ENCODE results near the gene RTL3. TPM values are rescaled to one million over a fixed set of nuclear protein-coding genes. Genes with fewer than 3 reads are reported as not detected.
A peak's percentile ranks its signal among the peaks of the same experiment; 100 is the strongest.

The RTL3 gene, protein sequence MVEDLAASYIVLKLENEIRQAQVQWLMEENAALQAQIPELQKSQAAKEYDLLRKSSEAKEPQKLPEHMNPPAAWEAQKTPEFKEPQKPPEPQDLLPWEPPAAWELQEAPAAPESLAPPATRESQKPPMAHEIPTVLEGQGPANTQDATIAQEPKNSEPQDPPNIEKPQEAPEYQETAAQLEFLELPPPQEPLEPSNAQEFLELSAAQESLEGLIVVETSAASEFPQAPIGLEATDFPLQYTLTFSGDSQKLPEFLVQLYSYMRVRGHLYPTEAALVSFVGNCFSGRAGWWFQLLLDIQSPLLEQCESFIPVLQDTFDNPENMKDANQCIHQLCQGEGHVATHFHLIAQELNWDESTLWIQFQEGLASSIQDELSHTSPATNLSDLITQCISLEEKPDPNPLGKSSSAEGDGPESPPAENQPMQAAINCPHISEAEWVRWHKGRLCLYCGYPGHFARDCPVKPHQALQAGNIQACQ
- not detected for total RNA-seq

DNA sequence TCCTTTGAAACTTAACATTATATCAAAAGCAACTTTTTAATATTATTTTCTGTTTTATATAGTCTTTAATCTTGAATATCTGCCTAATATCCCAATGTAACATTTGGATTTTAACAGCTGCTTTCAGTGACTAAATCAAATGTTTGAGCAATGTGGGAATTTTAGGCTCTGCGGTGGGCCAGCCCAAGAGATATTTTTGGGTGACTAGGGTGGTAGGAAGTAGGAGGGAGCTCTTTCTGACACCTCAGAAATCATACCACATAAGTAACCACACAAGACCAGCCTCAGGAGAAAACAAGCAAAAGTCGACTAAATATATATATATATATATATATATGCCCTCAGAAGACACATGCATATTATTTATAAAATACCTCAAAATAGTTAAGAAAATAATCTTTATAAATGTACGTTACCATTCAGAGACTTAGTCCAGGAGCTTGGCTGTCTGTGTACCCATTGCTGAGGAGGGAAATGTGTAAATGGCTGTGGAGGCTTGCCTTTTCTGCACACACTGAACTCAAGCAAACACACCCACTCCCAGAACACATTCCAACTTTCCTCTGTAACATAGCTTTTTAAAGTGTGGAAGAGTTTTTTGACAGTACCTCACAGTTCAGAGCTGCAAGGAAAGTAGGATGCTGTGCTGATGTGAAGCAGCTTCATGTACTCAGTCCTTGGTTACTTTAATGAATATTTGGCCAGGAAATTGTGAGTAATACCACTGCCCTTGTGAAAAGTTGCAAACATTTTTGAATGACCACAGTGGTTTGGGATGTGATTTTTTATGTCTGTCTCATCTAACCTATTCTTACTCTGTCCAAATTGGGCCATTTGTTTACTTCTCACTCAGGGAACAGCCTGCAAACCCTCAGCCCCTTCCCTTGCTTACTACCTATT, at the start of gene RTL3:
Gene RTL3 (minus strand): TSS at position 484 of the 900 bp plus-strand sequence. CDS start 908 bp downstream, outside the sequence.
- Histone ChIP-seq H3K9ac (ENCODE audit: low read depth in 2 of 2, low read length in 2 of 2) (no peak within 1 kb of the TSS), H3K4me1 (no peaks in the 10 kb centered on the region), H3K27me3 (no peaks in the 10 kb centered on the region), H3K9me3 (no peaks in the 10 kb centered on the region), H3K4me3 (no peak within 1 kb of the TSS), H3K27ac (no peak within 1 kb of the TSS), H3K36me3 (no peaks in the 10 kb centered on the region)
- DNase-seq = no peak
- TF ChIP-seq, protein P1, sequence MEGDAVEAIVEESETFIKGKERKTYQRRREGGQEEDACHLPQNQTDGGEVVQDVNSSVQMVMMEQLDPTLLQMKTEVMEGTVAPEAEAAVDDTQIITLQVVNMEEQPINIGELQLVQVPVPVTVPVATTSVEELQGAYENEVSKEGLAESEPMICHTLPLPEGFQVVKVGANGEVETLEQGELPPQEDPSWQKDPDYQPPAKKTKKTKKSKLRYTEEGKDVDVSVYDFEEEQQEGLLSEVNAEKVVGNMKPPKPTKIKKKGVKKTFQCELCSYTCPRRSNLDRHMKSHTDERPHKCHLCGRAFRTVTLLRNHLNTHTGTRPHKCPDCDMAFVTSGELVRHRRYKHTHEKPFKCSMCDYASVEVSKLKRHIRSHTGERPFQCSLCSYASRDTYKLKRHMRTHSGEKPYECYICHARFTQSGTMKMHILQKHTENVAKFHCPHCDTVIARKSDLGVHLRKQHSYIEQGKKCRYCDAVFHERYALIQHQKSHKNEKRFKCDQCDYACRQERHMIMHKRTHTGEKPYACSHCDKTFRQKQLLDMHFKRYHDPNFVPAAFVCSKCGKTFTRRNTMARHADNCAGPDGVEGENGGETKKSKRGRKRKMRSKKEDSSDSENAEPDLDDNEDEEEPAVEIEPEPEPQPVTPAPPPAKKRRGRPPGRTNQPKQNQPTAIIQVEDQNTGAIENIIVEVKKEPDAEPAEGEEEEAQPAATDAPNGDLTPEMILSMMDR (IDR thresholded peaks at IDR 0.05) = no peak
- intact Hi-C loops (cut with DNase I) = no loop called here

- Histone ChIP-seq H3K27ac (no peak overlapping the region), H3K27me3 (peaks cover 3% of the 10 kb centered on the region), H3K4me3 (no peak overlapping the region), H3K9ac (ENCODE audit: low read depth in 2 of 2, low read length in 2 of 2) (no peak overlapping the region), H3K36me3 (no peaks in the 10 kb centered on the region), H3K4me1 (no peaks in the 10 kb centered on the region), H3K9me3 (no peaks in the 10 kb centered on the region)
- no peak for DNase-seq
- TF ChIP-seq, protein P1 (IDR thresholded peaks at IDR 0.05) = no peak
- intact Hi-C loops (cut with DNase I) = no loop called here
Measured at GRCh38 chrX:78708816-78709215, 49.7 kb upstream of the RTL3 start.

DNA sequence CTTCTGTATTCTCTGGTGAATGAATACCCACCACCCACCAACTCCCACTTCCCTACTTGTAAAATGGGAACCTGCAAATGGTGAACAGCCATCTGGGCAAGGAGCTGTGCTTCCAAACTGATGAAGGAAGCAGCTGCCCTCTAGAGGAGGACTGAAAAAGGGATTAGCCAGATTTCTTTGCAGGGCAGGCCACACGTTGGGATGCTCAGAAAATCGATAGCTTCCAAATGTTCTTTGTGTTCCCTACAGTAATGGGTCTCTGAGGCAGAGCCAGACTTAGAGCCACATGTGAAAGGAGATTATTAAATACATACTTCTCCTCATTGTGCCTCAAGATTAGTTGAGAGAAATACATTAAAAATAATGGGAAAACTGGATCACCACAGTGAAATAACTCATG, 49.1 kb upstream of the RTL3 start:
- peaks cover 3% of the 10 kb centered on the region for H3K27me3 ChIP-seq
- H3K9ac ChIP-seq (ENCODE audit: low read depth in 2 of 2, low read length in 2 of 2) = no peak overlapping the region
- no peaks in the 10 kb centered on the region for H3K36me3 ChIP-seq
- DNase-seq = peak; percentile 20
- no peak overlapping the region for H3K4me3 ChIP-seq
- no peaks in the 10 kb centered on the region for H3K9me3 ChIP-seq
- H3K27ac ChIP-seq = no peak overlapping the region
- no peaks in the 10 kb centered on the region for H3K4me1 ChIP-seq
- intact Hi-C loops (cut with DNase I) = no loop called here
- TF ChIP-seq, protein P1 (IDR thresholded peaks at IDR 0.05) = no peak

DNA sequence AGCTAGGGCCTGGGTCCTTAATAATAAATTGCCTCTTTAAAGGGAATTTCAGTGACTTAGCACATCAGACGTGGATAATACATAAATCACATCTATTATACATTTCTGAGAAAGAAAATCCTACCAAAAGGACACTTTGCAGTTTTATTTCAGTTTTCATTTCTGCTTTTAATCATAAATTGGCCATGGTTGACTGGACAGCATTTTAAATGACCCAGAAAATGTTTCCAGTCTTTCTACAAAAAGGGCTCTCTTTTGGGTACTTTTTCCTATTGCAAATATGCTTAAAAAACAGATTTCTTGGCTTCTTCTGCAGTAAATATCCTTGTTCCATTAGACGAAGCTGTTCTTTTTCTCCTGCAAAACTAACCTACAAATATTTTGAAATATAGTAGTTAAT, 46.9 kb upstream of the RTL3 start:
- DNase-seq = no peak

GRCh38 chrX:78693536-78693935, 34.4 kb upstream of the RTL3 start:
- TF ChIP-seq, protein P1 (IDR thresholded peaks at IDR 0.05) = no peak
- Histone ChIP-seq H3K36me3 (no peaks in the 10 kb centered on the region), H3K4me3 (no peak overlapping the region), H3K4me1 (no peaks in the 10 kb centered on the region), H3K9me3 (no peaks in the 10 kb centered on the region), H3K27ac (no peak overlapping the region), H3K9ac (ENCODE audit: low read depth in 2 of 2, low read length in 2 of 2) (no peak overlapping the region), H3K27me3 (no peaks in the 10 kb centered on the region)
- intact Hi-C loops (cut with DNase I) = no loop called here
- DNase-seq = no peak

More for the DNA sequence above, 46.9 kb upstream of the RTL3 start:
- H3K27me3 ChIP-seq = peaks cover 3% of the 10 kb centered on the region
- intact Hi-C loops (cut with DNase I) = no loop called here
- H3K9me3 ChIP-seq = no peaks in the 10 kb centered on the region
- TF ChIP-seq, protein P1 (IDR thresholded peaks at IDR 0.05) = no peak
- H3K27ac ChIP-seq = no peak overlapping the region
- H3K36me3 ChIP-seq = no peaks in the 10 kb centered on the region
- H3K4me3 ChIP-seq = no peak overlapping the region
- H3K9ac ChIP-seq (ENCODE audit: low read depth in 2 of 2, low read length in 2 of 2) = no peak overlapping the region
- no peaks in the 10 kb centered on the region for H3K4me1 ChIP-seq

Measured in colonic mucosa (tissue), 4 donors.